NCI-H526 (cell line): Measurements from ENCODE around the gene PHF13.
A peak's percentile ranks its signal among the peaks of the same experiment; 100 is the strongest.

ENCODE experiments used
- DNase-seq, 2 experiments: peaks; one replicate each; lab custom pipeline; 2025; lab: John Stamatoyannopoulos, UW

Gene PHF13

GRCh38 chr1:6601923-6602668 is 11.4 kb upstream of the PHF13 start:
- peak in 1 of 2 experiments; percentile 65 for DNase-seq

- peak; percentile 74 to 94 for DNase-seq
These were observed 10.8 kb upstream of the PHF13 start, which contains the start of gene KLHL21 for GRCh38 chr1:6602669-6603237. KLHL21 (minus strand) TSS chr1:6602869; CDS start chr1:6602817, 52 bp downstream.

DNA sequence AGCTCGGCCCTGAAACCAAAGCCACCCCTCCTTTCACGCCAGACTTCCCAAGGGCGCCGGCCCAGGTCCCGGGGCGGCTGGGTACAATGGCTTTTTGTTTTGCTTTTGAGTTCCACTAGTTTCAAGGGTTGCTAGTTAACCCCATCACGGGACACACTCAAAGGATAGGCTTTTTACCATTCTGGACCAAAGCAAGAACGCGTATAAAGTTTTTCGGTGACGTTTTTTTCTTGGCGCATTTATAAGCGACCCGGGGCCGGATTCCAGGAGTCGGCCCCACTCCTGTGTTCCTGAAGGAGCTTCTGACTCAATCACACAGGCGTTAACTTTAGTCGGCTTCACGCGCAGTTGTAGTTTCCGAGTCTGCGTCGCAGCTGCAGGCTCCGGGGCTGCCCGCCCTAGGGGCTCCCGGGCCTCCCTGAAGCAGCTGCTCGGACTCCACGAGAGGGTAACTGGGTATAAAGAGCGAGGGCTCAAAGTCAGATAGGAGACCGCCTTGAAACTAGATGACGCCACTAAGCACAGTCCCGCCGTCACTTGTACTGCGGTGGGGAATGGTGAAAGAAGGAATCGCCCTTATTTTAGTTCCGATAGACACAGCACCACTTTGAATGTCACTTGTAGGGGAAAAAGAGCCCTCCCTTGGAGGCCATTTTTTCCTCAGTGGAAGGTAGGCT is 10.2 kb upstream of the PHF13 start:
- DNase-seq: peak; percentile 81 to 91

- peak in 1 of 2 experiments; percentile 60 for DNase-seq
These were observed 9.5 kb upstream of the PHF13 start for GRCh38 chr1:6603915-6604558.

DNA sequence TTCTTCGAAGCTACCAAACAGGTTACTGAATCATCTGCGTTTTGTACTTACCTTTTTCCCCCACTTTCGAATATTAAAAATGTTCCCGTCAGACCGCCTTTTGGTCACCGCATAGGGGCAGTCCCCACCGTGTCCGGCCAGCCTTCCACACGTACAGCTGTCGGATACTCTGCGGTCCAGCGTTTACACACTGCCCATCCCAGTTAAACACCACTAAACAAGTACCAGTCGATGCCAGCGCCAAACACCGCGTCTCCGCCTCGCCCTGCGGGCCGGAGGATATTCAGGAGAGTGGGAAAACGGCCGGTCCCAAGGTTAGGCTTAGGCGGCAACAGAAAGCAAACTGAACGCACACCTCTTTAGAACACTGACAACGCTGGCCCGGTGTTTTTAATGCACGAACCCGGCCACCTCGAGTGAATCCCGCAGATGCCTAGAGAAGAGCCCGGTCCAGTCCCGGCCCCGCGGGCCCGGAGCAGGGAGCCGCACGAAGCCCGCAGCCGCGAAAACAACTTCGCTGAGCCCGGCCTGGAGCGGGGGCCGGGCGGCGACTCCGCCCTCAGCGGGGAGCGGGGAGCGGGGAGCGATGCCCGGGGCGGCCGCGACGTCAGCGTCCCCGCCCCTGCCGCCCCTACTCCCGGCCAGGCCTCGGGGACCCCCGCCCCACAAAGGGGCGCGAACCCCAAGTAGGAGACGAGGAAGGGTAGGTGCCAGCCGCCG is 730 bp upstream of the PHF13 start:
- DNase-seq: peak; percentile 45 to 90

DNA sequence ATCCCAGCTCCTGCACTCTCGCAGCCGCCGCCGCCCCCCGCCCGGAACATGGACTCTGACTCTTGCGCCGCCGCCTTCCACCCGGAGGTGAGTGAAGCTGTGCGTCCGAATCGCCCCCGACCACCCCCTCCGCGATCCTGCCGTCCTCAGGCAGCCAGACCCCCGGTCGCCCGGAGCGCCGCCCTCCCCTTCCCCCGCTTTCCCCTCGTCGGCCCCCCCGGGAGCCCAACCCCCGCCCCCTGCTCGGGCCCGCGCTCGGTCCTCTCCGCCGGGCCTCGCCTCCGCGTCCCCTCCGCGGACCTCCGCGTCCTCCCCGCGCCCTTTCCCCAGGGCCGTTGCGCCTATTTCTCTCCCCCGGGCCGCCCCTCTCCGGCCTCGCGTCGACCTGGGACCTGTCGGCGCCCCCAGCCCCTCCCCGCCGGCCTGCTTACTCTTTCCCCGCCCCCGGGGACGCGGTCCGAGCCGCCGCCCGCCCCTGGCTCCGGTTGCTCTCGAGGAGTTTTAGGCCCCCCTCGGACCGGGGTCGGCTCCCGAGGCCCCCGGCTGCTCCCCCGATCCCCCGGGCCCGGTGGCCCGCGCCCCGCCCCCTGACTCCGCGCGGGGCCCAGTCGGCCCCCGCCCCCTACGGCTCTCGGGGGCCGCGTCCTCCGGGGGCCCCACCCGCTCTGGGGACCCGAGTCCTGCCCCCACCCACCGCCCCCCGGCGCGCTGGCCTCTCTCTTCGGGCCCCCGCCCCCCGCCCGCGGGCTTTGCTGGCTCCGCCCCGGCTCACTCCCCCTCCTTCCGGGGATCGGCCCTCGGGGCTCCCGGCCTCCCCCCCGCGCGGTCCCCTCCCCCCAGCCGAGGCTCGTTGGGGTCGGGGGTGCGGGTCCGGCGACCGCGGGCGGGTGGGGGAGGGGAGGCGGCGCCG is 743 bp downstream of the PHF13 start:
- DNase-seq: peak in 1 of 2 experiments; percentile 59

DNA sequence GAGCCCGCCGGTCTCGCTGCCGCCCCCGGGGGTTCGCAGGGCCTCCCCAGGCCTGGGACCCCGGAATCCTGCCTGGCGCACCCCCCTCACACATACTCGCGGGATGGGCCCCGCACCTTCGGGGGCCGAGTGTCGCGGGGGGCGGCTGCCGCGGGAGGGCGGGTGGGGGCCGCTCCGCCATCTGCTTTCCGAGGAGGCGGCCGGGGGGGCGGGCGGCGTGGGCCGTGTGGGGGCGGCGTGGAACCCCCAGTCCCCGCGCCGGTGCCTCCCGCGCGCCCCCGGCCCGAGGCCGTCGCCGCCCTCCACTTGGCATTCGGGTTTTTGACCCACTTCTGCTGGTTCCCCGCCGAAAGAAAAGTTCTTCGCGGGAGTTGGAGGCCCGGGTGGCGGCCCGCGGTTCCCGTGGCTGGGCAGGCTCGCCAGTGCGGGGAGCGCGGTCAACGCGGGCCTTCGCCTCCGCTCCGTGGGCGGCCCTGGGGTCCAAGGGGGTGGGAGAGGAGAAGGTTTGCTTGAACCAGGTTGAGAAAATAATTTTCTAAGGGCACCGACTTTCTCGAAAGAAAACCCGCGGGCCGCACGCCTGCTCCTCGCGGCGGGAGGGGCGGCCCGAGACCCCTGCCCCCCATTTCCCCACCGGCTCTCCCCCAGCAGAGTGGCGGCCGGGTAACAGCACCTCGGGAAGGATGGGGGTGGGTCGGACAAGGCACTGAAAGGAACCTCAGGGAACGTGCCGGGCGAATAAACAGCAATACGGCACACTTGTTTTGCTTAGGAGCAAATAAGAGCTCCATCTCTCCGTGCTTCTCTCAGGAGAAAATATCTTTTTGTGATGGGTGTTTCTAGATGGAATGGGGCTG is 1.6 kb downstream of the PHF13 start:
- no peak for DNase-seq

DNA sequence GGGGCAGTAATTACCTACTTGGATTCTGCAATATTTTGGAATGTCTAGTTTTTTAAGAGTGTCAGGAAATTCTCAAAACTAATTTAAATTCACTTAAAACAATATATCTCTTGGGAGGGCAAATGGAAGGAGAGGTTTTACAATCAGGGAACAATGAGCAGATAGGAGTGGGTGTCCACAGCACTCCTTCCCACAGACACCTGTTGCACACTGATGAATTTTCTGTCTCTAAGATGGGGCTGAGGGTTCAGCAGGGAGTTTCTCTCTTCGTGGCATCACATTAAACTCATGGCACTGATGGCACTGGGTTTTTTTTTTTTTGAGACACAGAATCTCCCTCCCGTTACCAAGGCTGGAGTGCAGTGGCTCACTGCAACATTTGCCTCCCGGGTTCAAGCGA is 5.5 kb downstream of the PHF13 start:
- no peak for DNase-seq

DNA sequence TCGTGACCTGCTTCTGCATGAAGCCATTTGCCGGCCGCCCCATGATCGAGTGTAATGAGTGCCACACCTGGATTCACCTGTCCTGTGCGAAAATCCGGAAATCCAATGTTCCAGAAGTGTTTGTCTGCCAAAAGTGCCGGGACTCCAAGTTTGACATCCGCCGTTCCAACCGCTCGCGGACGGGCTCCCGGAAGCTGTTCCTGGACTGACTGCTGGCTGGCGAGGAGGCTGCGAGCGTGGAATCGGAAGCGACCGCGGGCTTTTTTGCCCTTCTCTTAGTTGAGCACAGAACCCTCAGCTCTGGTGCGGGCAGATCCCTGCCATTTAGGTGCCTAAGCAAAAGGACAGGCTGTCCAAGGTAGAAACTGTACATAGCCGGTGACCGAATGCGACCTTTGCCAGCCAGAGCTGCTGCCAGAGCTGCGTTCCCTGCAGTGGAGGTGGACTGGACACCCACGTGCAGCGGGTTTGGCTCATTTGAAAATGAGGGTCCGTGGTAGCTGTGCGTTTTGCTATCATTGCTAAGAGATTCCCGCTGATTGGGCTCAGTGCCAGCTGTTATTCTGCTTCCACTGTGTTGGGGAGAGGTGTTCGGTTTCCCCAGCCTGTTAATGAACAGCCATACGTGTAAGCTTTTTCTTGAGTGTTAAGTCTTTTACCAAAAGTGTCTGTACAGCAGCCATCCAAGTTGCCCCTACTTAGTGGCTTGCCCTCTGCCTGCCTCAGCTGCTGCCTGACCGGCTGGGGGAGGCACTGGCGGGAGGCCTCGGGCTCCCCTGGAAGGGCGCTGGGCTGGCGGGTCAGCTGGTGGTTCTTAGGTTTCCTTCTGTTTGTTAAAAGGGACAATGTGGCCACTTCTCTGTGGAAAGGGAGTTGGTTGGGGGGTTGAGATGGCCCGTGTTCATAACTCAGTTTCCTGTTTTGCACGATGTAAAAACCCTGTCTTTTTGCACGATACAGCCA is 8.2 kb downstream of the PHF13 start:
- no peak for DNase-seq

DNA sequence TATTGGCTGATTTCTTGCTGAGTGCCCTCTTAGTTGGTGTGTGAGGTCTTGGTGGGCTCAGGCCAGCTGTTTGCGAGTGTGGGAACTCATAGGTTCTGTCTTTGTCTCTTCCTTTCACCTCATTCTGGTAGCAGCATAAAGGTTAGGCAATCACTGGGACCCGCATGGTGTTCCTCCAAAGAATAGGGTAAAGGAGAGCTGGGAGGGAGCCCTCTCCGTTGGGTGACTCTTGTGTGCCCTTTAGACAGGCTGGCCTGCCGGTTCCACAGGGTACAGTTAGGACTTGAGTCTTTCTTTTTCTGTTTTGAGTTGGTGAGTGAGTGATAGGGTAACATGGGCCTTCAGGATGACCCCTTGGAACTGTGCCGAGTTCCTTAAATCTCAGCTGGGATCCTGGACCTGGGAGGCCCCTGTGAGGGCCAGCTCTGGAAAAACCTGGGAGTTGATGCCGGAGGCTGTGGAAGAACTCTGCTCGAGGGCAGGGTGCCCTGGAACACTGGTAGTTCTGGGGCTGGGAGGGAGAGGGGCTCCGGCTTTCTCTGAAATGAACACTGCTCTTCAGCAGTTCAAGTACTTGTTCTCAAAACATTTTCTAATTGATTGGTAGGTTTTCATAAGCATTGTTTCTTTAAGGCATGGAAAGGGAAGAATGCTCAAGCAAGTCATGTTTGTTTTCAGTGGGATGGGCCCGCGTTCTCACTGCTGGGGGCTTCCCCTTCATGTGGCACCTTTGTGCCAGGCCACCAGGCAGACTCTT is 9.0 kb downstream of the PHF13 start:
- no peak for DNase-seq

GRCh38 chr1:6623269-6623965 is 9.9 kb downstream of the PHF13 start:
- no peak for DNase-seq

- DNase-seq: peak; percentile 68 to 94
These were observed 11.4 kb downstream of the PHF13 start, which contains the start of gene THAP3 for GRCh38 chr1:6624710-6625583. THAP3 (plus strand) TSS chr1:6624868; CDS start chr1:6625219, 351 bp downstream.

DNA sequence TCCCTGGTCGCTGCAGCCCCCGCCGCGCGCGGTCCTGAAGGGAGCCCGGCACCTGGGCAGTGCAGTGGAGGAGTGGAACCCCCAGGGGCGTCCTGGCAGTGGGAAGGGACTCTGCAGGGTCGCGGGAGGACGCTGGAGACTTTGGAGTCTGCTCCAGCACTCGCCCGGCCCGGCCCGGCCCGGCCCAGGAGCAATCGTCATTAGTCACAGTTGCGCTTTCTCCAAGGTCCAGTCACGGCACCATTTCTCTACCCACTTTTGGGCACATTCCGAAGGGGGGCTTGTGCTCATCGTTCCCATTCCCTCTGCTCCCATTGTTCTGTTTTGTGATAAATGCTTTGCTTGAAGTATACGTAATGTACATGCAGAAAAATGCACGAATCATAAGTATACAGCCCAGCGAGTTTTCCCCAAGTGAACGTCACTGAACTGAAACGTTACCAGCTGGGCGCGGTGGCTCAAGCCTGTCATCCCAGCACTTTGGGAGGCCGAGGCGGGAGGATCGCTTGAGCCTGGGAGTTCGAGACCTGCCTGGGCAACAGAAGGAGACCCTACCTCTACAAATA is 12.1 kb downstream of the PHF13 start:
- no peak for DNase-seq

DNA sequence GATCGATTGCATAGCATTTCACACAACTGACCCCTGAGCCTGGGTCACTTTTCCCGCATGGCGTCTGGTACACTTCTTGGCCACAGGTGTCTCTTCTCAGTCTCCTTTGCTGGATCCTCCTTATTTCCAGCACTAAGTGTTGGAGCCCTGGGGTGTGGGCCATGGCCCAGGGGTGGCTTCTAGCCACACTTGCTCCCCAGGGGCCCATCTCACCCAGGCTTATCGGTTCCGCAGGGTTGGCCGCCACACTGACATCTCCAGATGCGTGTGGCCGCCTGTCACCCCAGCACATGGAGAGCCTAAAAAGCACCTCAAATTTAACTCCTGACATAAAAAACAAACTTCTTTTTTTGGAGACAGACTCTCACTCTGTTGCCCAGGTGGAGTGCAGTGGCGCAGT is 13.5 kb downstream of the PHF13 start:
- no peak for DNase-seq

- no peak for DNase-seq
These were observed 14.5 kb downstream of the PHF13 start for GRCh38 chr1:6627841-6628545.
